ENCODE results near the gene LRRC61.

Gene LRRC61

DNA sequence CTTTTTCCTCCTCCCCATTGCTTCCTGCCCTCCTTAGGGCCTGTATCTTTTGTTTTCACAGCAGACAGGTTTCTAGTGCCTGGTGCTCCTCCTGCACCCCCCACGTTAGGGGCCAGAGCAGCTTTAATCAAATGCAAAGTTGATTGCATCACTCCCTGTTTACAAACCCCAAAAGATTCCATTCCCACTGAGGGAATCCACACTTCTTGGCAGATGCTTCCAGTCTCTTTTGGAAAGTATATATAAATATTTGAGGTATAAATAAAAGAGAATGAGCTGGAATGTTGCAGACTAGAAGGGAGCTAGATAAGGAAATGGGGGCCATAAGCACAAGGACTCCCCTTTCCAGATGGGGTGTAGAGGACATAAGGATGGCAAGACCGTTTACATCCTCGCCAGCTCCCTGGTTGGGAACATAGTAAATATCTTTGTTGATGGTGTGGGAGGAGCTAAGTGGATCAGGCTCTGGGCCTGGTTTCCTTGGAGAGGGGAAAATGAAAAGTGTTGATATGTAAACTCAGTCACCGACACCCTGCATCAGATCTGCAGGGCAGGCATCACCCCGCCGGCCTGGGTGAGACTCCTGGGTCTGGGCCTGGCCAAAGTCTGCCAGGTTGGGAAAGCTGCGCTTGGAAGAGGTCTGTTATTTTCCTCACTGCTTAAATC is 12.1 kb downstream of the LRRC61 start:
- H3K4me3 ChIP-seq (replicated peaks; ENCODE audit: low read depth, low read length), result no peak overlapping the region
- DNase-seq (ENCODE audit: low read depth), result peak; percentile 78
- TF ChIP-seq, protein P1, sequence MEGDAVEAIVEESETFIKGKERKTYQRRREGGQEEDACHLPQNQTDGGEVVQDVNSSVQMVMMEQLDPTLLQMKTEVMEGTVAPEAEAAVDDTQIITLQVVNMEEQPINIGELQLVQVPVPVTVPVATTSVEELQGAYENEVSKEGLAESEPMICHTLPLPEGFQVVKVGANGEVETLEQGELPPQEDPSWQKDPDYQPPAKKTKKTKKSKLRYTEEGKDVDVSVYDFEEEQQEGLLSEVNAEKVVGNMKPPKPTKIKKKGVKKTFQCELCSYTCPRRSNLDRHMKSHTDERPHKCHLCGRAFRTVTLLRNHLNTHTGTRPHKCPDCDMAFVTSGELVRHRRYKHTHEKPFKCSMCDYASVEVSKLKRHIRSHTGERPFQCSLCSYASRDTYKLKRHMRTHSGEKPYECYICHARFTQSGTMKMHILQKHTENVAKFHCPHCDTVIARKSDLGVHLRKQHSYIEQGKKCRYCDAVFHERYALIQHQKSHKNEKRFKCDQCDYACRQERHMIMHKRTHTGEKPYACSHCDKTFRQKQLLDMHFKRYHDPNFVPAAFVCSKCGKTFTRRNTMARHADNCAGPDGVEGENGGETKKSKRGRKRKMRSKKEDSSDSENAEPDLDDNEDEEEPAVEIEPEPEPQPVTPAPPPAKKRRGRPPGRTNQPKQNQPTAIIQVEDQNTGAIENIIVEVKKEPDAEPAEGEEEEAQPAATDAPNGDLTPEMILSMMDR (IDR thresholded peaks at IDR 0.05; ENCODE audit: low read length, missing control alignments), result no peak

DNA sequence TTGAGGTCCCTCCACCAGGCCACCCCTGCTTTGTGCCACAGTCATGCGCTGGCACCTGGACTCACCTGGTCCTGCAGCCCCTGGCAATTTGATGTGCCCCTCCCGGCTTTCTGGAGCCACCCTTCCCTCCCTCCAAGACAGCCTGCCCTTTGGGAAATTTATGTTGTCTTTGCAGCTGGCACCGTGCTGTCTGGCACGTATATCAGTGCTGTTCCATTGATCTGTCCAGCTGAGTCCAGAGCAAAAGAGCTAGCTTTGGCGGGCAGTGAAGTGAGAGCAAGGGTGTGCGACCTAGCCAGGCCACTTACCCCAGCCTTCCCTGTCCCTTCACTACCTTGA is 12.6 kb downstream of the LRRC61 start:
- DNase-seq (ENCODE audit: low read depth), result no peak
- no peak overlapping the region for H3K4me3 ChIP-seq (replicated peaks; ENCODE audit: low read depth, low read length)
- TF ChIP-seq, protein P1 (IDR thresholded peaks at IDR 0.05; ENCODE audit: low read length, missing control alignments), result no peak

DNA sequence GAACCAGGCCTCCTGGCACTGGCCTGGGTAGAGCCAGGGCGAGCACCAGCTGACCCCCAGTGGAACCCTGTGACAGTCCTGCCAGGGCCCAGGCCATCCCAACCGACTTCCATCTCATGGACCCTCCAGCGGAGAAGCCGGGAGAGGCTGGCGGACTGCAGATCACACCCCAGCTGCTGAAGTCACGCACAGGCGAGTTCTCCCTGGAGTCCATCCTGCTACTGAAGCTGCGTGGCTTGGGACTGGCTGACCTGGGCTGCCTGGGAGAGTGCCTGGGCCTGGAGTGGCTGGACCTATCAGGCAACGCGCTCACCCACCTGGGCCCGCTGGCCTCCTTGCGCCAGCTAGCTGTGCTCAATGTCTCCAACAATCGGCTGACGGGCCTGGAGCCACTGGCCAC is 13.6 kb downstream of the LRRC61 start:
- TF ChIP-seq, protein P1 (IDR thresholded peaks at IDR 0.05; ENCODE audit: low read length, missing control alignments), result no peak
- no peak for DNase-seq (ENCODE audit: low read depth)
- H3K4me3 ChIP-seq (replicated peaks; ENCODE audit: low read depth, low read length), result no peak overlapping the region

DNA sequence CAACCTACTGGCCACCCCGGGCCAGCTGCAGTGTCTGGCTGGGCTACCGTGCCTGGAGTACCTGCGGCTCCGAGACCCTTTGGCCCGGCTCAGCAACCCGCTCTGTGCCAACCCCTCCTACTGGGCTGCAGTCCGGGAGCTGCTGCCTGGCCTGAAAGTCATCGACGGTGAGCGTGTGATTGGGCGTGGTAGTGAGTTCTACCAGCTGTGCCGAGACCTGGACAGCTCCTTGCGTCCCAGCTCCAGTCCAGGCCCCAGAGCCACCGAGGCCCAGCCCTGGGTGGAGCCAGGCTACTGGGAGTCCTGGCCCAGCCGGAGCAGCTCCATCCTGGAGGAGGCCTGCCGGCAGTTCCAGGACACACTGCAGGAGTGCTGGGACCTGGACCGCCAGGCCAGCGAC is 14.0 kb downstream of the LRRC61 start:
- H3K4me3 ChIP-seq (replicated peaks; ENCODE audit: low read depth, low read length), result no peak overlapping the region
- no peak for DNase-seq (ENCODE audit: low read depth)
- TF ChIP-seq, protein P1 (IDR thresholded peaks at IDR 0.05; ENCODE audit: low read length, missing control alignments), result no peak

DNA sequence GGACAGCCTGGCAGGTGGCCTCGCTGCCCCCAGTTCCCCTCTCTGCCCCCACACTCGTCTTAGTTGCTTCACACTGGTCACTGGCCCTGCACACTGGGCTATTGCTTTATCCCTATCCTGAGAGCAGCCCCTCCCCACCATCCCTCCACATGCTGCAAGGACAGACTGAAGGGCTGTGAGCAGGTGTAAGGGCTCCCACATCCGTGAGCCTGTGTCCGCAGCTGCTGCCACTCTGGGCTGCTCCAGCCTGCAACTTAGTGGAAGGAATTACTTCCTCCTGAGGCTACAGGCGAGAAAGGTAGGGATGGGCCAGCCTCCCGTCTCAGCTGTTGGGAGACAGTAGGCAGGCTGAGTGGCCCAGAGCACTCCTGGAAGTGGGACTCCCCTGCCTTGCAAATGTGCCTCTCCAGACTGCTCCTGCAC is 14.5 kb downstream of the LRRC61 start:
- no peak overlapping the region for H3K4me3 ChIP-seq (replicated peaks; ENCODE audit: low read depth, low read length)
- DNase-seq (ENCODE audit: low read depth), result no peak
- TF ChIP-seq, protein P1 (IDR thresholded peaks at IDR 0.05; ENCODE audit: low read length, missing control alignments), result no peak

DNA sequence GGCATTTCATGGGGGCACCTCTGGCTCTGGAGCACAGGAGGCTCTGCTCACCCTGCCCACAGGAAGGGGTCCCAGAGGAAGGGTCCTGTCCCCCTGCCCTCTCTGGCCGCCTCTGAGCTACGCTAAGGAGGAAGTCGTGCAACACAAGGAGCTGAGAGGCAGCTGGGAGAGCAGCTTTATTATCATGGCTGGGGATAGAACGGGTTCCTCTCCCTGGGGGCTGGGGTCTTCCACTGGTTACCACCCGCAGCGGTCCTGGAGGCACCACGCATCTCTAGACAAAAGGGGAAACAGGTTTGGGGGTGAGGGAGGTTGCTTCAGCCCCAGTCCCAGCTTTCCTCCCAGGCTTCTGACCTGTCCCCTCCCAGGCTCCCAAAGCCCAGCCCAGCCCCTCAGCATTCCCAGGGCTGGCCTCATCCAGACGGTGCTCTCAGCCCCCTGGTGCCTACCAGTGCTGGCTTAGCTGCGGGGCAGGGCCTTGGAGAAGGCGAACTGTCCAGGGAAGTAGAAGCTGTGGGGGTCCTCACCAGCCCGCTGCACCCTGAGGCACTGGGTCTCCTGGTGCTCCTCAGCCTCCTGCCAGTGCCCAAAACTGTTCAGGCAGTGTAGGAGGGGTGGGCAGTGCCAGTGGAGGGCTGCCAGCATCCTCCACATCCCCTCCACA is 15.1 kb downstream of the LRRC61 start:
- peak overlapping the region; percentile 64 for H3K4me3 ChIP-seq (replicated peaks; ENCODE audit: low read depth, low read length)
- no peak for DNase-seq (ENCODE audit: low read depth)
- TF ChIP-seq, protein P1 (IDR thresholded peaks at IDR 0.05; ENCODE audit: low read length, missing control alignments), result no peak

DNA sequence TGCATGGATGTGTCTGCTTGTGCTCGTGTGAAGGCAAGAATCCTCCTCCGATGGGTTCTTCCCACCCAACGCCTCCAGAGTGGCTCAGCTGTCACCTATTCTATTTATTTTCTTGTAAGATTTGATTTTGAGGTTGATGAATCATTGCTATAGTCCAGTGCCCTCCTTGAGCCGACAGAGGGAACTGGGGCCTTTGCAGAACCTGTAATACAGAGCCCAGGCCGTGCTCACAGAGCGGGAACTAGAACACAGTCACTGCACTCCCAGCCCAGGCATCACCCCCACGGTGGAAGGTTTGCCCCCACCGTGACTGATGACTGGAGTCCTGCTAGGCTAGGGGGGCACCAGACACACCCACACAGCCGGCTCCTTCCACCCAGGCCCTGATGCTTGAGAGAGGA is 16.3 kb downstream of the LRRC61 start:
- H3K4me3 ChIP-seq (replicated peaks; ENCODE audit: low read depth, low read length), result peak overlapping the region; percentile 64
- TF ChIP-seq, protein P1 (IDR thresholded peaks at IDR 0.05; ENCODE audit: low read length, missing control alignments), result no peak
- DNase-seq (ENCODE audit: low read depth), result no peak

Measured in fibroblast of pulmonary artery (primary cell).